HL-60/S4 treated with retinoic acid at 250 ng/mL for 4 days and 3 days (cell line): ENCODE measurements around the gene STK39.
"Not testable (repeated sequence)": the region's sequence is repeated elsewhere in the genome, so short reads cannot be mapped to it uniquely, and the experiment has no call there.

Source experiments
- in situ Hi-C: fragments of 300-500 bp; cut with MboI; formaldehyde crosslinking; loops from 2 replicates; pipeline ENCODE4 v1.7.0; 2022; ENCODE audit warnings: low sequenced_read_pairs

STK39 gene

GRCh38 chr2:168247341-168248261 lies at the start of gene STK39:
Gene STK39, minus strand, starts transcription at chr2:168247595. Its CDS starts 160 bp downstream, at chr2:168247435.
- in situ Hi-C loops = no loop called here

GRCh38 chr2:168295051-168295450 lies 47.7 kb upstream of the STK39 start:
- in situ Hi-C loops = no loop called here

GRCh38 chr2:168294409-168294808 lies 47.0 kb upstream of the STK39 start:
- in situ Hi-C loops = no loop called here

- in situ Hi-C loops = no loop called here
These were observed 46.4 kb upstream of the STK39 start for GRCh38 chr2:168293766-168294165.

GRCh38 chr2:168290391-168290790 lies 43.0 kb upstream of the STK39 start:
- in situ Hi-C loops = no loop called here

GRCh38 chr2:168289880-168290279 lies 42.5 kb upstream of the STK39 start:
- in situ Hi-C loops = no loop called here

GRCh38 chr2:168286535-168286934 lies 39.1 kb upstream of the STK39 start:
- in situ Hi-C loops = no loop called here

GRCh38 chr2:168278424-168278888 lies 31.1 kb upstream of the STK39 start:
- in situ Hi-C loops = no loop called here

- in situ Hi-C loops = no loop called here
These were observed 29.9 kb upstream of the STK39 start for GRCh38 chr2:168277276-168277675.

- in situ Hi-C loops = no loop called here
These were observed 24.8 kb upstream of the STK39 start for GRCh38 chr2:168272225-168272624.

- in situ Hi-C loops = not testable (repeated sequence)
These were observed 15.5 kb upstream of the STK39 start for GRCh38 chr2:168262926-168263325.

GRCh38 chr2:168256448-168256847 lies 9.1 kb upstream of the STK39 start:
- in situ Hi-C loops = no loop called here

GRCh38 chr2:168255866-168256265 lies 8.5 kb upstream of the STK39 start:
- in situ Hi-C loops = no loop called here

GRCh38 chr2:168255103-168255502 lies 7.7 kb upstream of the STK39 start:
- in situ Hi-C loops = no loop called here

- in situ Hi-C loops = no loop called here
These were observed 7.0 kb upstream of the STK39 start for GRCh38 chr2:168254158-168254935.

- in situ Hi-C loops = no loop called here
These were observed 6.0 kb upstream of the STK39 start for GRCh38 chr2:168253379-168253778.

GRCh38 chr2:168252976-168253375 lies 5.6 kb upstream of the STK39 start:
- in situ Hi-C loops = no loop called here

GRCh38 chr2:168246483-168247340 lies 683 bp downstream of the STK39 start:
- in situ Hi-C loops = no loop called here

- in situ Hi-C loops = no loop called here
These were observed 1.3 kb downstream of the STK39 start for GRCh38 chr2:168246072-168246482.

- in situ Hi-C loops = no loop called here
These were observed 2.1 kb downstream of the STK39 start for GRCh38 chr2:168245074-168245825.
